HG02970 (cell line): Measurements from ENCODE around the gene TMPRSS6.
A peak's percentile ranks its signal among the peaks of the same experiment; 100 is the strongest.

Source experiments
- ATAC-seq: cut with Tn5 transposase; IDR thresholded peaks from one replicate; pipeline ENCODE4 v1.9.1; 2021; ENCODE audit warnings: mild to moderate bottlenecking, moderate library complexity, moderate number of reproducible peaks; ENCODE audit not compliant: unreplicated experiment, low FRiP score

TMPRSS6 gene

DNA sequence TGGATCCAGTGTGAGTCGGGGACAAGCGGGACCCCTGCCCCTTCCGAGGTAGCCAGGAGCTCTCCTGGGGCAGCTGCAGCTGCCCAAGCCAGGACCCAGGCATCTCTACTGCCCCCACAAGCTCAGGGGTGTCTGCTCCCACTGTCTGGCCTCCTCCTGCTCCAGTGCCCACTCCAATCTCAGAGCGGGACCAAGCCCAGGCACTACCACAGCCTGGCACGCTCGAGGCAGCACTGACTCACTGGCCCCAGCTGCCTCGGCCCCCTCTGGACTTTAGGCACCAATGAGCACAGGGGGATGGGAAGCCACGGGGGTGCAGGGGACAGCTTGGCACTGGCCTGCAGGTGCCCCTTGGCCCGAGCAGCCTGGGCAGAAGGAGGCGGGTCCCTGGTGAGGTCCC, 32.0 kb upstream of the TMPRSS6 start:
- ATAC-seq: no peak

DNA sequence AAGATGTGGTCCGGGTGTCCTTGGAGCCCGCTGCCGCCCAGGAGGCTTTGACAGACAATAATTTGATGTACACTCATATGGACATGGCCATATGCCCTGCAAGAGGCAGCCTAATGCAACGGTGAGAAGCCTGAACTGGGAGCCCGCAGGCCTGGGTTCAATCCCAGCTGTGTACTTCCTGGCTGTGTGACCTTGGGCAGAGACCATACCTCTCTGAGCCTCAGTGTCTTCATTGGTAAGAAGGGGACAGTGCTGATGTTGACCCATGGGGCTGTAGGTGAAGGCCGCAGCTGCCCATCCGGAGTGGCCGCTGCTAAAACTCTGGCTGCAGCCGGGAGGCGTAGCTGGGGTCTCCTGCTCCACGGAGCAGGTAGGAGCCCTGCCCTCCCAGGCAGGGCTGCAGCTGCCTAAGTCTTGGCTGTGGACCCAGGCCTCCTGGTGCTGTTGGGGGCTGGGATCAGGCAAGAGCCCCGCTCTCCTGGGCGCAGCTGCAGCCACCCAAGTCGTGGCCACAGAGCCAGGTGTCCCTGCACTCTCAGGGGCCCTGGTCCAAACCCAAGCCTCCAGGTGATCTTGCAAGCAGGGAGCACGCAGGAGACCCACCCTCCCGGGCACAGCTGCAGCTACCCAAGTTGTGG, 31.3 kb upstream of the TMPRSS6 start:
- ATAC-seq: no peak

DNA sequence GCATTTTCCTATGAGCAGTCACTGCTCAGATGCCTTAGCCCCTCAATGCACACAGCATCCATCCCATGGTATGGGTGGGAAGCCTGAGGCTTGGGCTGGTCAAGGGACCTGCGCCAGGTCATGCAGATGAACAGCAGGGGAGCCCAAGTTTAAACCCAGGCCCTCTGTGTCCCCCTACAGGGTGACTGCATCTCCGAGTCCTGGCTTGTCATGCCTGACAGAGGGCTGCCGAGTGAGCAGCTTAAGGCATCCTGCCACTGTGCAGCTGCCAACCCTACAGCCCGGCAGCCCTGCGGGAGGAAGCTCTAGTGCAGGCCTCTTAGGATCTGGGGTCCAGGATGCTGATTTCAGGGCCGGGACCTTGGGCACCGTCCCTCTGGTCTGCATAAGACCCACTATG, 30.2 kb upstream of the TMPRSS6 start:
- no peak for ATAC-seq

DNA sequence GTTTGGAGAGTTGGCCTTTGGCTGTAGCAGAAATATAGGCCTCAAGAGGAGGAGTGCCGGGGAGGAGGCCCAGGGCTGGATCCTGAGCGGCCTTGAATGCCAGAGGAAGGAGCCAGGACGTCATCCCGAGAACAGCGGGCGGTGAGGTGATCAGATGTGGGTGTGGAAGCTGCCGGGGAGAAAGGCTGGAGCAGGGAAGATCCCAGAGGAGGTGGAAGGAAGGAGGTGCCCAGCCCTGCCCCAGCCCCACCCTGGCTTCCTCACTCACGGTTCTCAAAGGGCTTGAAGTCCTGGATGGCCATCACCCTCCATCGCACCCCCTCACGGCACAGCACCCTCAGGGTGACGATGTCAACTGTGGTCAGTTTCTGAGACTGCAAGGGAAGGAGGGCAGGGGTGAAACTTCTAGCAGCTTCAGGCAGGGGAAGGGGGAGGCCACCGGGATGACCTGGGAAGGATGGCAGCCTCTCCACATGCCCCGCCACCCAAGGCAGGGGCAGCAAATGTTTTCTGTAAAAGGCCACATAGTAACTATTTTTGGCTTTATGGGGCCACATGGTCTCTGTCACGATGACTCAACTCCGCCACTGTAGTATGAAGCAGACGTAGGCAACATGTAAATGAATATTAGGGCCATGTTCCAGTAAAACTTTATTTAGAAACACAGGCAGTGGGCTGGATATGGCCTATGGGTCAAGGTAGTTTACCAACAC, 29.5 kb upstream of the TMPRSS6 start:
- no peak for ATAC-seq

DNA sequence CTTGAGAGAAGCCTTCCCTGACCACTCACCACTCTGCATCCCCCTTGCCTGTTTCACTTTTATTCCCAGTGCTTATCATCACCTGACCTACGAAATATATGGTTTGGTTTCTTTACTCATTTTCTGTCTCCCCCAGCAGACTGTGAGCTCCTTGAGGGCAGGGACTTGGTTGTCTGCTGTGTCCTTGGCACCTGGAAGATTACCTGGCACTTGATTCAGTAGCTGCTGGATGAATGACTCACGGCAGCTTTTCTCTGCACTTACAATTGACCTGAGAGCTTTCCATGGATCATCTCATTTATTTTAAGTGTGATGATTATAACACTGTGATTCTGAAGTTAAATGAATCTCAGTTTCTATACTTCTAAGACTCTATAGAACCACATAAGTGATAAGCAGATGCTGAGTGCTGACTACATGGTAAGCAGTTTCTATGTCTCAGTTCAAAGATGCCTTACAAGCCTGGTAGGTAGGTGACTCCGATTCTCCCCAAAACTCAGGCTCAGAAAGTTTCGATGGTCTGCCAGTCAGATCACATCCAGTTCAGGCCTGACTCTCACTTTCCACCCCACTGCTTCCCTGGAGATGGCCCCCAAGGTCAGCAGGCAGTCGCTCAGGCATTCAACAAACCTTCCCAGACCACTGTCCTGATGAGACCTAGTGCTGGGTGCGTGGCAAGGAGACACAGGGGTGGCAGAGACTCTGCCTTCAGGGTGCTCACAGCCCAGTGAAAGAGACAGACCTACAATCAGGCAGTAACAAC, 28.6 kb upstream of the TMPRSS6 start:
- ATAC-seq: no peak

DNA sequence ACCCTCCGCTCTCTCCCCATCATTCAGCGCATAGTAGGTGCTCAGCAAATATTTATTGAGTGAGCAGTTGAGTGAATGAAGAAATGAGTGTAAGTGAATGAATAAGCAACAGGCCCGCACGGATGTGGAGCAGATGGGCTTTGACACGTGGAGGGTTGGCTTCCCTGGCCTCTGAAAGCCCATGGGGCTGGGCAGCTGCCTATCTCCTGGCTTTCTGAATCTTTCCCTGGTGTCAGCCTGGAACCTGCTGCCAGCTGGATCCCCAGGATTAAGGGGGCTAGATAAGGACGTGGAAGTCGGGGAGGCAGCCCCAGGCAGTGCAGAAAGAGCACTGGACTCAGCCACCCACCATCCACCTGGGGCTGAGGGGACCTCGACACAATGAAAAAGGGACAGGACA, 27.6 kb upstream of the TMPRSS6 start:
- ATAC-seq: no peak

DNA sequence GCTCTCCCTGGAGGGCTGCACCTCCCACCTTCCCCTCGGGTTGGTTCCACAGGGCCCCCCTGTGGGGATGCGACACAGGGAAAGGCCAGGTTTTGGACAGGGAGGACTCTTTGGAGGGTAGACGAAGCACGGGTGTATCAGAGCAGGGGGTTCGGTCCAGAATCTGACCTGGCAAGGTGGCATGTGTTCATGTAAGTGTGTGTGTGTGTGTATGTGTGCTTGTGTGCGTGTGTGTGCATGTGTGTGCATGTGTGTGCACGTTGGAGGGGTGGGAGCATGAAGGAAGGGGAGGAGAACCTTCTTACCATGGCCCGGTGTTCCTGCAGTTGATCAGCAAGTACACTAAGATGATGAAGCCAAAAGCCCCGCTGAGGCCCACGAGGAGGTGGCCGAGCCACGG, 25.5 kb upstream of the TMPRSS6 start:
- ATAC-seq: no peak

DNA sequence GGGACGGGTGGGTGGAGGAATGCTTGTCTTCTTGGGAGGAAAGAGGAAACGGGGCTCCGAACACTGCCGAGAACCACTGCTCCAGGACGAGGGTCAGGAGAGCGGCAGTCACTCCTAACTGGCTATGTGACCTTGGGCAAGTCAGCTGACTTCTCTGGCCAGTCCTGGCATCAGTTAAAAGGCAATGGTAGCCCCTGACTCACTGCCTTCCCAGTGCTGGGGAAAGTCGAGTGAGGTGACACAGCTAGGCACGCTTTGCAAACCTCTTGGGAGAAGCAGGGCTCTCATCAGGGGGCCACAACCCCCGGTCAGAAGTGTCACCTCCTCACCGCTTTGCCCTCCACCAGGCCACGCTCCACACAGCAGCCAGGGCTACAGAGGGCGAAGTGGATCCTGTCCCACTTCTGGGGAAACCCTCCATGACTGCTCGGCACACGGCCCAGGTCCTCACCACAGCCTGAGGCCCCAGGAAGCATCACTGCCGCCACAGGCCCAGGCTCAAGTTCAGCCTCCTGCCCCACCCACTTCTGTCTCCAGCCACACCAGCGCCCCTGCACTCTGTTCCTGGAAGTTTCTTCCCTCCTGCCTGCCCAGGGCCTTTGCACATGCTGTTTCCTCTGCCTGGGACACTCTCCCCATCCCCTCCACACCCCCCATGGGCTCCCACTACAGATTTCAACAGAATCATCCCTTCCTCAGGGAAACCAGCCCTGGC, 23.9 kb upstream of the TMPRSS6 start:
- ATAC-seq: no peak

DNA sequence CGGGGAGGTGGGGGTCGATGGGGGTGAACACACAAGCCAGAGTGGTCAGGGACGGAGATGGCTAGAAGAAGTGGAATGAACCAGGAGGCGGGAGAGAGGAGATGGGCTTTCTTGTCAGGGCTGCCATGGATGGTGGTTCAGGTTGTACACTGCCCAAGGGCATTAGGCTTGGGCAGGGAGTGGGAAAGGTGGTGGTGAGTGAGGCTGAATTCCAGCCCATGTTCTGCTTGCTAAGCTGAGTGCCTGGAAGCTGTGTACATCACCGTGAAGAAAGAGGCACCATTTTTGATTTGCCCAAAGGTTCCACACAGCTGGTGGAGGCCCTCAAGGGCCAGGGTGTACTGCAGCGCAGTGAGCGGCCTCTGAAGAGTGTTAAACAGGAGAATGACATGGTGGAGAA, 23.3 kb upstream of the TMPRSS6 start:
- no peak for ATAC-seq

DNA sequence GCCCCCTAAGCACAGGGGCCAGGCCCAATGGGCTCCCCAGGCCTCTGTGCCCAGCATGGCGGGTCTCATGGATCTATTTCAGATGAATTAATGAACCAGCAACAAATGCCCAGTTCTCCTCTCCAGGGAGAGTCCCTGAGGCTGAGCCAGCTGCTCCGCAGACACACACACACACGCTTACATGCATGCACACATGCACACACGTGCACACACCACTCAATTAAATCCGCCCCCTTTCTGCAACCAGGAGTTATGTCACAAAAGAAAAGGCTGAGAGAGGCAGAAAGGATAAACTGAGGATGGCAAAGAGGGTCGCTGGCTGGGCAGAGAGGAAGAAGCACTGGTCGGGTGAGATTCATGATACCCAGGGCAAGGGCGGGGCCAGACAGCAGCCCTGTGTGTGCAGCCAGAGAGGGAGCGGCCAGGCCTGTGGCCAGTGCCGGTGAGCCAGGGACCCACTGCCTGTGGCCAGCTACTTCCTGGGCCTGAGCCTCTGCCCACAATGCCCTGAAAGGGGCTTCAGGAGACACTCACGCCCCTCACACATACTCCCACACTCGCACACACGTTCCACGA, 20.4 kb upstream of the TMPRSS6 start:
- no peak for ATAC-seq

DNA sequence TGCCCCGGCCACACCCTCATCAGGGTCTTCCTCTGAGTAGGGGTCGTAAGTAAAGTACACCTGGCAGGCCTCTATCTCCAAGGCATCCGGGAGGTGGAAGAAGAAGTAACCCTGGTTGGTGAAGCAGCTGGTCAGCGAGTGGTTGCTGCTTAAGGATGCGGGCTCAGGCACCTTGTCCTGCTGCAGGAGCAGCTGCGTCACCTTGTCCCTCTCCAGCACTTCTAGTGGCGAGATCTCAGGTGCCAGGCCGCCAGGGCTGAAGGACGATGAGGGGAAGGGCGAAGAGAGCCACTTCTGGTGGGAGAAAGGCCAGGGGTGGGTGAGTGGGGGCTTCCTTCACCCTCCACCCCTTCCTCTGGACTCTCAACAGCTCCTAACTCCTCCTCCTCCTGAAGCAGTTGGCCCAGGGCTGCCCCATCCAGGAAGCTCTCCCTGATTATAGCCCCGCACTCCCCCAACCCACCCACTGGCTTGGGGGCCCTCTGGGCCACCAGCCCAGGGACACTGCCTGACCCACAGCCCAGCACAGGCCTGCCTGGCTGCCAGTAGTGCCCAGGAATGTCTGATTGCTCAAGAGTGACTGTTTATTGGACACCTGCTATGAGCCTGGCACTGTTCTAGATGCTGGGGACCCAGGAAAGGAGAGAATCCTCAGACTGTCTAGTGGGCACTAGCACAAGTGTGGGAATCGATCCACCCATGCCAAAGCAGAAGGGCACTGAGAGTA, 19.2 kb upstream of the TMPRSS6 start:
- ATAC-seq: no peak

DNA sequence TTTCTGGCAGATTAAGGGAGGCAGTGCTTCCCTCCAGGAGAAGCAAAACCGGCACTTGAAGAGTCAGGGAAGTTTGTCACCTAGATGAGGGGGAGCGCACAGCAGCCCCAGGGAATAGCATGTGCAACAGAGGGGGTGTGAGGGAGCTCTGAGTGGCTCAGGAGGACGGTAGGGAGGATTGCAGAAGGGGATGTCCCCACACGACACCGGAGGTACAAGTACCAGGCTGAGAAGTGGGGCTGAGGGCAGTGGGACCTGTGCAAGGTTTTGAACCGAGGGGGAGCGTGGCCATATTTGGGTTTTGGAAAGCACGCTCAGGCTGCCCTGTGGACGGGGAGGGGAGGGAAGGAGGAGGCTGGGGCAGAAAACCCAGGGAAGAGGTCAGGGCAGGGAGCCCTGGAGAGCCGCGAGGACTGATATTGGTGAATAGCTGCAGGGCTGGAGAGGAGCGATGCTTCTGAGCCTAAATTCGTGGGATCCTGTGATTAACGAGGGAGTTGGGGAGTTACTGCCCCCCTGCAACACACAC, 17.9 kb upstream of the TMPRSS6 start:
- ATAC-seq: no peak

DNA sequence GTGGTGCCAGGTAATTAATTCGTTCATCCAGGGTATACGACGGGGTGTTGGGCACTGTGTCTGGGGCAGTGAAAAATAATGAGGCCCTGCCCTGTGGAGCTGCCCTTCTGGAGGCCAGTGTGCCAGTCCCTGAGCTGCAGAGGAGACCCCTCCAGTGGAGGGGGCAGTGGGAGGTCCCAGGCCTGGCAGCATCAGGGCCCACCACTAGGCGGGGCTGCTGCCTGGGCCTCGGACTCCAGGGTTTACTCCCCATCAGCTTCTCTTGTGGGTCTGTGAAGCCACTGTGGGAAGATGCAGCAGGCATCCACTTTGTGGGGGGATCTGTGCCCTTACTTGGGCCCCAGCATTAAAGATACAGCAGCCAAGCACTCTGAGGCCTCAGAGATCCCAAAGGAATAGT, 17.4 kb upstream of the TMPRSS6 start:
- ATAC-seq: no peak

DNA sequence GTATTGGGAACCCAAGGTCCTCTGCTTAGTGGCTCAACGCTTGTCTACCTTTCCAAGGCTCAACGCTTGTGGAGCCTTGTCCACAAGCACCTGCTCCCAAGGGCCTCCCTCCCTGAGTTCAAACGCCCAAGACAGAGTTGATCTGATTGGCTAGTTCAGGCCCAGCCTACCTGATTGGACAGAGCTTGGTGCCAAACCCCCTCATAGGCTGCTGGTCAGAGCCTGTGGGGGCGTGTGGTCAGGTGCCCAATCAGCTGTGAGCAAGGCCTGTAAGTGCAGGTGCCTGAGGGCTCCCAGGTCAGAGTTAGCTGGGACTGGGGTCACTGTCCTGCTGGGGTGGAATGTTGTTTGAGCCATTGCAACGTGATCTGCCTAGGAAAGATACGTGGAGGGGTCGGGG, 16.9 kb upstream of the TMPRSS6 start:
- no peak for ATAC-seq

DNA sequence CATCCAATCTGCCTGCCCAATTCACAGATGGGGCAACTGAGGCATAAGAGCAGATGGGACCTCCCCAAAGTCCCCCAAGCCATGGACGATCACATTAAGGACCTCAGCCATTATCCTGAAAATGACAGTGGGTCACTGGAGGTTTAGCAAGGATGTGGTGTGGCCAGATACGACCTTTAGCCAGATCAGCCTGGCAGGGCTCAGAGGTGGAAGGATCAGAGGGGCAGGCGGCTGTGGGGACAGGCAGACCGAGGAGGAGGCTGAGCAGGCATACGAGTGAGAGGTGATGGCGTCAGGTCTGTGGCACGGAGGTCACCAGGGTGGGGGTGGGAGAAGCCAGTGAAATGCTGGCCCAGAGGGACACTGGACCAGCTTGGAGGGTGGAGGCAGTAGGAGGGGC, 14.1 kb upstream of the TMPRSS6 start:
- ATAC-seq: no peak

DNA sequence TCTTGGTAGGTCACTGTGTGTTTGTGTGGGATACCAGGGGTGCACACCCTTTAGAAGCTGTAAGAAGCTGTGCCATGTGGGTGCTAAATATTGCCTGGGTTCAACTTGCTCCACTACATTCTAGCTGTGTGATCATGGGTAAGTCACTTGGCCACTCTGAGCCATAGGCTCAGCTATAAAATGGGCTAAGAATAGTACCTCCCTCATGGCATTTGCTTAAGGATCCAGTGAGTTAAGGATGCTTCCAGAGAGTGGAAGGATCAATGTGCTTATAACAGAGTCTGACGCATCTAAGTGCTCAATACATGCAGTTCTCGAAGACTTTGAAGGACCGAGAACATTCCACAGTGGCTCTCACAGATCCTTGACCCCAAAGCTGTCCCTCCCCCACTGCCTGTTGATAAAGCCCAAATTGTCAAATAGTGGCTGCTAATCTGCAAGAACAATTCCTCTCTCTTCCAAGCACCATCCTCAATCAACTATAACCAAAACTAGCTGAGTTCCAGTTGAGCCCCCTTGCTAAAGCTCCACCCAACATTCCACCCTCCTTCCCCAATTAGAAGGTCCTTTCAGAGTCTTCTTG, 13.2 kb upstream of the TMPRSS6 start:
- no peak for ATAC-seq

DNA sequence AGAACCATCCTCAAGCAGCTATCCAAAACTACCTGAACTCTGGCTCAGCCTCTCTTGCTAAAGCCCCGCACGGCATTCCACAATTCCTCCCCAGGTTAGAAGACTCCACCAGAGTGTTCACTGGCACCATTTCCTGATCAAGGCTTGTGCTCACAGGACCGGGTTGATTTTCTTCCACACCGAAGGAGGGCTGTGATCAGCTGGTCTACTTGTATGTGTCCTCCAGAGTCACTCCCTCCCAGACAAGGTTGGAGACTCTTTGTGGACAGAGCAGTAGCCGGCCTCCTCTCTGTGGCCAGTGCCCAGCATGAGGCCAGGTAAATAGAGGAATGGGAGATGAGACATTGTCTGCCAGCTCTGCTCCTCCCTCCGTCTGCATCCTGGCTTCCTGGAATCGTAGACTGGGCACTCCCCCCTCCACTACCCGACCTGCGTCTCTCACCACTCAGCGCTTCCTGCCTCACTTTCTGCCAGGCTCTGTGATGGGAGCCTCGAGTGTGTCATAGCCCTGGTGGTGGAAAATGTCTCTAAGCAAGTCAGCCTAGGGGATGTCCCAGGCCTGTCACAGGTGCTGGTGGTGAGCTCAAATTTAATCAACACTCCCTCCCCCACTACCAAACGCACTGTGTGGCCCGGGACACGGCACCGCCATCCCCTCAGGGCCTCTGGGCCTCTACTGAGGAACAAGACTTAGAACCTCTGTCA, 12.5 kb upstream of the TMPRSS6 start:
- ATAC-seq: peak; percentile 71

DNA sequence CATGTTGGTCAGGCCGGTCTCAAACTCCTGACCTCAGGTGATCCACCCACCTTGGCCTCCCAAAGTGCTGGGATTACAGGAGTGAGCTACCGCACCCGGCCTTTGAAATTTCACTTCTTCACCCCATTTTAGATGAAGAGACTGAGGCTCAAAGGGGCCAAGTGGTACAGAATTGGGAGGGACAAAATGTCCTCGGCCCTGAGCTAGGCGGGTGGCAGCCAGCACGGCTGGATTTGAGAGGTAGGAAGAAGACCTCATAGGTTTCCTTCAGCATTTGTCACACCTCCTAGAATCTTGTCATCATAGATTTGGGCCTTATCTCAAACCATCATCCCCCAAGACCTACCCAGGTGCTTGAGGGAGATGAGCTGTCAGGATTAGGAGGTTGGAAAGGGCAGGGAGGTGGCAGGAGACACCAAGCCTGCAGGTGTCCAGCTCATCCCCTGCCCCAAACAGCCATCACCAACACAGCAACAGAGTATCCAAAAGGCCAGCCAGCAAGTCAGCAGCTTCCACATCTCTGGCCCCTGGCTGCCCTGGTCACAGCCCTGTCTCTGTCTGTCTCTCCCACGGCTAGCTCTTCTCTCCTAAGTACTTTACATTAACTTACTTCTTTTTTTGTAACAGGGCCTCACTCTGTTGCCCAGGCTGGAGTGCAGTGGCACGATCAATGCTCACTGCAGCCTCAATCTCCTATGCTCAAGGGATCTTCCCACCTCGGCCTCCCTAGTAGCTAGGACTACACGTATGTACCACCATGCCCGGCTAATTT, 11.2 kb upstream of the TMPRSS6 start:
- no peak for ATAC-seq
